Mesendoderm (in vitro differentiated cells): Measurements from ENCODE around the gene KIAA0825.

Source experiments
- DNase-seq: peaks from one replicate; pipeline ENCODE4 v3.0.0; 2013
- H2AK5ac ChIP-seq: 2 replicates; pipeline ENCODE4 v1.6.1; 2013; ENCODE audit warnings: low read length, inconsistent platforms
- H2BK120ac ChIP-seq: 2 replicates; pipeline ENCODE4 v1.6.1; 2013; ENCODE audit warnings: low read depth, mild to moderate bottlenecking, low read length, moderate library complexity, mixed read lengths
- H2BK15ac ChIP-seq: replicated peaks from 2 replicates; pipeline ENCODE4 v1.6.1; 2013; ENCODE audit warnings: low read depth, mild to moderate bottlenecking, moderate library complexity
- H2BK5ac ChIP-seq: 2 replicates; pipeline ENCODE4 v1.6.1; 2013; ENCODE audit warnings: low read length, inconsistent platforms
- H3K18ac ChIP-seq: 2 replicates; pipeline ENCODE4 v1.6.1; 2013; ENCODE audit warnings: mild to moderate bottlenecking, low read length, mixed read lengths
- H3K23ac ChIP-seq: one replicate; pipeline ENCODE4 v1.6.1; 2013; ENCODE audit warnings: low read length
- H3K27ac ChIP-seq: 2 replicates; pipeline ENCODE4 v1.5.1; 2013; ENCODE audit warnings: low read depth, mild to moderate bottlenecking, inconsistent platforms, low read length, moderate library complexity
- H3K27me3 ChIP-seq: 2 replicates; pipeline ENCODE4 v1.6.1; 2013; ENCODE audit warnings: low read length, control low read depth, mild to moderate bottlenecking, inconsistent platforms; ENCODE audit not compliant: insufficient read depth, poor library complexity
- H3K36me3 ChIP-seq: 2 replicates; pipeline ENCODE4 v1.6.1; 2013; ENCODE audit warnings: low read length, inconsistent platforms; ENCODE audit not compliant: control insufficient read depth, insufficient read depth
- H3K4ac ChIP-seq: one replicate; pipeline ENCODE4 v1.6.1; 2013; ENCODE audit warnings: low read depth, mild to moderate bottlenecking, low read length, moderate library complexity
- H3K4me1 ChIP-seq: 2 replicates; pipeline ENCODE4 v1.6.1; 2013; ENCODE audit warnings: low read depth, low read length, inconsistent platforms; ENCODE audit not compliant: control insufficient read depth
- H3K4me2 ChIP-seq: 2 replicates; pipeline ENCODE4 v1.6.1; 2013; ENCODE audit warnings: low read length
- H3K4me3 ChIP-seq: 2 replicates; pipeline ENCODE4 v1.5.1; 2013; ENCODE audit warnings: mild to moderate bottlenecking, low read length
- H3K56ac ChIP-seq: one replicate; pipeline ENCODE4 v1.6.1; 2013; ENCODE audit warnings: low read length
- H3K79me1 ChIP-seq: 2 replicates; pipeline ENCODE4 v1.6.1; 2013; ENCODE audit warnings: low read length, inconsistent platforms
- H3K79me2 ChIP-seq: 2 replicates; pipeline ENCODE4 v1.6.1; 2013; ENCODE audit warnings: mild to moderate bottlenecking, low read length; ENCODE audit not compliant: control insufficient read depth, insufficient read depth
- H3K9ac ChIP-seq: 2 replicates; pipeline ENCODE4 v1.6.1; 2013; ENCODE audit warnings: low read length, inconsistent platforms
- H4K5ac ChIP-seq: one replicate; pipeline ENCODE4 v1.6.1; 2013; ENCODE audit warnings: low read length
- H4K8ac ChIP-seq: one replicate; pipeline ENCODE4 v1.6.1; 2013; ENCODE audit warnings: low read depth, mild to moderate bottlenecking, control low read depth, low read length, moderate library complexity
- WGBS: extraction: QIAGEN DNeasy Blood & Tissue Kit; methylation state at CpG from one replicate; pipeline ENCODE4 v1.1.7; 2013; ENCODE audit warnings: low lambda C conversion rate, missing lambda C conversion rate; ENCODE audit not compliant: insufficient coverage; ENCODE audit errors: extremely low coverage; 5-methylcytosine and 5-hydroxymethylcytosine counted together

The KIAA0825 gene

DNA sequence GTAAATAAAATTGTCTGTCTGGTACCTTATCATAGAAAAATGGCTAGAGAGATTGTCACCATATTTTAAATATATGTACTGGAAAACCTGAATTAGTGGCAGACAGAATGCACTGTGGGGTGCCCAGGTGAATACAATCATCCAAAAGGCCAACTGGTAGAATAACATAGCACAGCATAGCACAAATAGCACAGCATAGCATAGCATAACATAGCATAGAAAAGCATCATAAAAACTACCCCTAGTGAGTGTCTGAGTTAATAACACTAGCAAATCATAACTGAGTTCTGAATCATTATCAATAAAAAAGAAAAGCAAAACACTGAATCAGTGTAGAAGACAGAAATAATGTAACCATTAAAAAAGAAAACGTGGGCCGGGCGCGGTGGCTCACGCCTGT, 102.3 kb downstream of the KIAA0825 start:
- H2BK120ac ChIP-seq: no peak overlapping the region
- H2AK5ac ChIP-seq: no peak overlapping the region
- no peak overlapping the region for H3K4me2 ChIP-seq
- H3K4me3 ChIP-seq: no peak overlapping the region
- WGBS: no CpG with 5 or more reads among the region's 5 CpGs
- no peaks in the 10 kb centered on the region for H3K36me3 ChIP-seq
- H3K79me2 ChIP-seq: no peaks in the 10 kb centered on the region
- H3K79me1 ChIP-seq: no peaks in the 10 kb centered on the region
- no peak overlapping the region for H3K4ac ChIP-seq
- H3K27ac ChIP-seq: no peak overlapping the region
- no peak overlapping the region for H4K8ac ChIP-seq
- no peak overlapping the region for H3K18ac ChIP-seq
- no peak overlapping the region for H3K23ac ChIP-seq
- H3K4me1 ChIP-seq: no peaks in the 10 kb centered on the region
- H4K5ac ChIP-seq: no peak overlapping the region
- no peaks in the 10 kb centered on the region for H3K27me3 ChIP-seq
- no peak overlapping the region for H2BK15ac ChIP-seq
- H3K56ac ChIP-seq: no peak overlapping the region
- no peak overlapping the region for H2BK5ac ChIP-seq
- no peak for DNase-seq
- H3K9ac ChIP-seq: no peak overlapping the region

DNA sequence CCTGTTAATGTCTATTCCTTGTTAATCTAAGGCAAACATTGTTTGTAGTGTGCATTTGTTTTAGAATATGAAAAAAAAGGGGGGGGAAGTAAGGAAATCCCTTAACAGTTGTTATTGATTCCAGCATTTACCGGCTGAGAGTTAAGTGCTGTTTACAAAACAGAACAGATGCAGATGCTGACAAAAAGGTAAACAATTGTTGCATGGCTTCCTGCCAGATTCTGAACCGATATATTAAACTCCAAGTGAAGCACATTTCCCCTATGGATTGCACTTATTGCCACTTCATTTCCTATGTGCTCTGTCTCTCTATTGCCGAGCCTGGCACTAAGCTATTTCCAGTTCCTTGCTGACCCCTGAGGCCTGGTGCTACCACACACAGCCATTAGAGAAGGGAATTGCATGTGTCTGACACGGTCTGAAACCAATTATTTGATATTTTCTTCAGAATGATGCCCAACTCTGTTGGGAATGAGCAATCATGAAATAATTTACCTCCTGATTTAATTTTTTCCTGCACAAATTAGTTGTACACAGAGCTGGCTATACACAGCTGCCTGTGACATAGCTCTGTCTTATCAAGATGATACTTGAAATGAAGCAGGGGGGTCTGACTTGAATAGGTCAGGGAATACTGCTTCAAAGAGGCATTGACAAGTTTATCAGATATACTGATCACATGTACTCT, 109.8 kb downstream of the KIAA0825 start:
- Histone ChIP-seq H3K9ac (no peak overlapping the region), H3K56ac (no peak overlapping the region), H2BK15ac (no peak overlapping the region), H4K5ac (no peak overlapping the region), H3K18ac (no peak overlapping the region), H2BK5ac (no peak overlapping the region), H3K36me3 (no peaks in the 10 kb centered on the region), H3K4me1 (no peaks in the 10 kb centered on the region), H3K27me3 (no peaks in the 10 kb centered on the region), H2BK120ac (no peak overlapping the region), H3K23ac (no peak overlapping the region), H2AK5ac (no peak overlapping the region), H3K79me1 (no peaks in the 10 kb centered on the region), H3K4me2 (no peak overlapping the region), H3K79me2 (no peaks in the 10 kb centered on the region), H3K4ac (no peak overlapping the region), H3K4me3 (no peak overlapping the region), H4K8ac (no peak overlapping the region), H3K27ac (no peak overlapping the region)
- no peak for DNase-seq
- WGBS: no CpG with 5 or more reads among the region's 4 CpGs

DNA sequence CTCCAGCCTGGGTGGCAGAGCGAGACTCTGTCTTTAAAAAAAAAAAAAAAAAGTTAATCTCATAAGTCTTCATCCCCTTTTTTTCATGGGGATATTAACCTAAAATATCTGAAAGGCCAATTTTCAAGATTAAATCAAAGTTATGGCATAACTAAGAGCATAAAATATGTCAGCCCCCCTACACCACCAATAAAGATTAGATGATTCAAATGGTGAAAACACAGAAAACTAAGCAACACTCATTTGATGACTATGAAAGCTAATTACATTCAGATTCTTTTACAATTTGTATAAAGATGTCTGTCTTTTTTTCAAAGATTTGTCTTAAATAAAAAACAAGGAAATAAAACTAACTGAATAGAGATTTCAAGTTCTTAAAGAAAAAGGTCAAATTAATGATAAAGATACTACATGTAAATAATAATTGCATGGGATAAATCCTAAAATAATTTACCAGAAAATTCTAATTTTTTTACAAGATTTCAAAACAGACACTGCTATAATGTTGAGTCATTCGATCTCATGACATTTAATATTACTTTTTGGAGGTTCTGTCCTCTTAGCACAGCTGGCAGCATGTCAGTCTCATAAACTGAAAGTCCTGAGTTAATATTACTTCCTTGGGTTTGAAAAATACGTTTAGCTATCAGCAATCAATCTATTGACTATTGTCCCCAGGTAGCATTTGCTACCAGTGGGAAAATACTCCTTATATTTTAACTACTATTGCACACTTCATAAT, 112.9 kb downstream of the KIAA0825 start:
- Histone ChIP-seq H2BK15ac (no peak overlapping the region), H3K79me1 (no peaks in the 10 kb centered on the region), H2BK120ac (no peak overlapping the region), H3K4me3 (no peak overlapping the region), H3K56ac (no peak overlapping the region), H4K5ac (no peak overlapping the region), H3K9ac (no peak overlapping the region), H3K36me3 (no peaks in the 10 kb centered on the region), H3K27ac (no peak overlapping the region), H4K8ac (no peak overlapping the region), H3K79me2 (no peaks in the 10 kb centered on the region), H2AK5ac (no peak overlapping the region), H3K18ac (no peak overlapping the region), H3K27me3 (no peaks in the 10 kb centered on the region), H3K4me2 (no peak overlapping the region), H3K4ac (no peak overlapping the region), H2BK5ac (no peak overlapping the region), H3K23ac (no peak overlapping the region), H3K4me1 (no peaks in the 10 kb centered on the region)
- no peak for DNase-seq
- no CpG with 5 or more reads among the region's 3 CpGs for WGBS

DNA sequence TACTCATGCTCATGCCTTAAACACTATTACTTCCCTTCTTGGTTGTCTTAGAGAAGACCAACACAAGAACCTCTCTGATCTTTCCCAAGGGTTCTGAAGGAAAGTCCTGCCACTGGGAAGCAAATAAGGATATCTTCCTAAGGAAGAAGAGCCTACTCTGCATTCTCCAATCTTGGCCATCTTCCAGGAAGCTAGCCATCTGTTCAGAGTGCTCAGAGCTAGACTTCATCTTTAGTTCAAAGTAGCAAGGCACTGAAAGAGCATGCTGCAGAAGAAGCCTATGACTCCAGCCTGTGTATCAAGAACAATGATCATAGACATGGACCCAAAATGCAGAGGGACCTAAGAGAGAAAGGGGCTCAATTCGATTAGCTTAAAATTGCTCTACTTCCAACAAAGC, 114.7 kb downstream of the KIAA0825 start:
- Histone ChIP-seq H3K36me3 (no peaks in the 10 kb centered on the region), H3K79me2 (no peaks in the 10 kb centered on the region), H3K27me3 (no peaks in the 10 kb centered on the region), H3K56ac (no peak overlapping the region), H4K5ac (no peak overlapping the region), H2AK5ac (no peak overlapping the region), H3K9ac (no peak overlapping the region), H2BK120ac (no peak overlapping the region), H4K8ac (no peak overlapping the region), H3K79me1 (no peaks in the 10 kb centered on the region), H2BK5ac (no peak overlapping the region), H3K4me1 (no peaks in the 10 kb centered on the region), H3K23ac (no peak overlapping the region), H3K4me2 (no peak overlapping the region), H3K4ac (no peak overlapping the region), H3K4me3 (no peak overlapping the region), H2BK15ac (no peak overlapping the region), H3K27ac (no peak overlapping the region), H3K18ac (no peak overlapping the region)
- no peak for DNase-seq
- WGBS: no CpG with 5 or more reads among the region's 1 CpG

DNA sequence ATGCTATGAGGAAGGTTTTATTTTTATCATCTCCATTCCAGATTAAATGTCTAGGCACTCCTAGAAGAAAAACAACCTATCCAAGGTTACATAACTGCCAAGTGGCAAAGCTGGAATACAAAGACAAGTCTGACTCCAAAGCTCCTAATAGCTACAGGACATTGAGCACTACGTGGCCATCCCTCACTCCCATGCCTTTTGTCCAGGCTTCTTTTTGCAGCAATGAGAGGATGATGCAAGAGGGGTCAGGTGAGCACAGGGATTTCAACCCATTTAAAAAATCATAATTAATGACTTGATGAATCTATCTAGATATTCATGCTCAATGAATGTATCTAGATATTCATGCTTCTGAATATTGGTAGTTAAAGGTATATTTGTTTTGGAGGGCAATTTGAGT, 117.0 kb downstream of the KIAA0825 start:
- Histone ChIP-seq H3K4me1 (no peaks in the 10 kb centered on the region), H3K79me2 (no peaks in the 10 kb centered on the region), H3K23ac (no peak overlapping the region), H3K4ac (no peak overlapping the region), H3K4me2 (no peak overlapping the region), H4K8ac (no peak overlapping the region), H2BK15ac (no peak overlapping the region), H3K56ac (no peak overlapping the region), H3K36me3 (no peaks in the 10 kb centered on the region), H3K4me3 (no peak overlapping the region), H2BK5ac (no peak overlapping the region), H3K18ac (no peak overlapping the region), H3K27ac (no peak overlapping the region), H4K5ac (no peak overlapping the region), H2AK5ac (no peak overlapping the region), H2BK120ac (no peak overlapping the region), H3K27me3 (no peaks in the 10 kb centered on the region), H3K9ac (no peak overlapping the region), H3K79me1 (no peaks in the 10 kb centered on the region)
- WGBS: no CpG with 5 or more reads among the region's 1 CpG
- no peak for DNase-seq
